ENCODE measurements around the gene PCDH19.

PCDH19 gene

GRCh38 chrX:100405424-100405823 lies 4.6 kb downstream of the PCDH19 start:
- Histone ChIP-seq H3K27me3 (ENCODE audit: insufficient read depth, poor library complexity, severe bottlenecking) (no peaks in the 10 kb centered on the region), H3K4me3 (replicated peaks; ENCODE audit: insufficient read depth, low read length) (no peak overlapping the region), H3K27ac (replicated peaks) (no peak overlapping the region)
- TF ChIP-seq POLR2AphosphoS5 (IDR thresholded peaks at IDR 0.05; ENCODE audit: low read depth) (no peak), GABPA (IDR thresholded peaks at IDR 0.05; ENCODE audit: low read depth) (no peak), SPI1 (IDR thresholded peaks at IDR 0.05; ENCODE audit: borderline replicate concordance, low read depth) (no peak), CTCF (IDR thresholded peaks at IDR 0.05; ENCODE audit: insufficient read depth, low read length) (no peak)
- TF ChIP-seq, protein P1, sequence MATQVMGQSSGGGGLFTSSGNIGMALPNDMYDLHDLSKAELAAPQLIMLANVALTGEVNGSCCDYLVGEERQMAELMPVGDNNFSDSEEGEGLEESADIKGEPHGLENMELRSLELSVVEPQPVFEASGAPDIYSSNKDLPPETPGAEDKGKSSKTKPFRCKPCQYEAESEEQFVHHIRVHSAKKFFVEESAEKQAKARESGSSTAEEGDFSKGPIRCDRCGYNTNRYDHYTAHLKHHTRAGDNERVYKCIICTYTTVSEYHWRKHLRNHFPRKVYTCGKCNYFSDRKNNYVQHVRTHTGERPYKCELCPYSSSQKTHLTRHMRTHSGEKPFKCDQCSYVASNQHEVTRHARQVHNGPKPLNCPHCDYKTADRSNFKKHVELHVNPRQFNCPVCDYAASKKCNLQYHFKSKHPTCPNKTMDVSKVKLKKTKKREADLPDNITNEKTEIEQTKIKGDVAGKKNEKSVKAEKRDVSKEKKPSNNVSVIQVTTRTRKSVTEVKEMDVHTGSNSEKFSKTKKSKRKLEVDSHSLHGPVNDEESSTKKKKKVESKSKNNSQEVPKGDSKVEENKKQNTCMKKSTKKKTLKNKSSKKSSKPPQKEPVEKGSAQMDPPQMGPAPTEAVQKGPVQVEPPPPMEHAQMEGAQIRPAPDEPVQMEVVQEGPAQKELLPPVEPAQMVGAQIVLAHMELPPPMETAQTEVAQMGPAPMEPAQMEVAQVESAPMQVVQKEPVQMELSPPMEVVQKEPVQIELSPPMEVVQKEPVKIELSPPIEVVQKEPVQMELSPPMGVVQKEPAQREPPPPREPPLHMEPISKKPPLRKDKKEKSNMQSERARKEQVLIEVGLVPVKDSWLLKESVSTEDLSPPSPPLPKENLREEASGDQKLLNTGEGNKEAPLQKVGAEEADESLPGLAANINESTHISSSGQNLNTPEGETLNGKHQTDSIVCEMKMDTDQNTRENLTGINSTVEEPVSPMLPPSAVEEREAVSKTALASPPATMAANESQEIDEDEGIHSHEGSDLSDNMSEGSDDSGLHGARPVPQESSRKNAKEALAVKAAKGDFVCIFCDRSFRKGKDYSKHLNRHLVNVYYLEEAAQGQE (IDR thresholded peaks at IDR 0.05; ENCODE audit: insufficient replicate concordance, low read depth), result no peak
- no peak for DNase-seq (ENCODE audit: low read depth in 1 of 2, low spot score in 1 of 2)

DNA sequence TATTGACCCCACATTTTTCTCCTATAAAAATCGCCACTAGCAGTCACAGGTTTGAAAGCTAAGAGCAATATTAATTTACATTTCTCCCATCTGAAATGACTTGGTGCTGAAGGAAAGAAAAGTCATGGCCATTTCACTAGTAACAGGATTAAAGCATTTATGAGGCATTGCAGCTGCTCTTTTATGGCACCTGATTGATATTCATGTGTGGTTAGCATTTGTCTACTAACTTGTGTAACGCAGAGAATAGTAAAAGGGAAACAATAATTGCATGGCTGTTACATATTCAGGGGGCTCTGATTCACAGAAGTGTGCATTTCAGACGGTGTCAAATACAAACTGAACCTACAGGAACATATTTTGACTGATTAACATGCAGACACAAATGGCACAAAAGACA lies 5.2 kb downstream of the PCDH19 start:
- no peak for DNase-seq (ENCODE audit: low read depth in 1 of 2, low spot score in 1 of 2)
- TF ChIP-seq, protein P1 (IDR thresholded peaks at IDR 0.05; ENCODE audit: insufficient replicate concordance, low read depth), result no peak
- TF ChIP-seq POLR2AphosphoS5 (IDR thresholded peaks at IDR 0.05; ENCODE audit: low read depth) (no peak), SPI1 (IDR thresholded peaks at IDR 0.05; ENCODE audit: borderline replicate concordance, low read depth) (no peak), CTCF (IDR thresholded peaks at IDR 0.05; ENCODE audit: insufficient read depth, low read length) (no peak)
- no peak overlapping the region for H3K27ac ChIP-seq (replicated peaks)
- no peak overlapping the region for H3K4me3 ChIP-seq (replicated peaks; ENCODE audit: insufficient read depth, low read length)
- no peaks in the 10 kb centered on the region for H3K27me3 ChIP-seq (ENCODE audit: insufficient read depth, poor library complexity, severe bottlenecking)

DNA sequence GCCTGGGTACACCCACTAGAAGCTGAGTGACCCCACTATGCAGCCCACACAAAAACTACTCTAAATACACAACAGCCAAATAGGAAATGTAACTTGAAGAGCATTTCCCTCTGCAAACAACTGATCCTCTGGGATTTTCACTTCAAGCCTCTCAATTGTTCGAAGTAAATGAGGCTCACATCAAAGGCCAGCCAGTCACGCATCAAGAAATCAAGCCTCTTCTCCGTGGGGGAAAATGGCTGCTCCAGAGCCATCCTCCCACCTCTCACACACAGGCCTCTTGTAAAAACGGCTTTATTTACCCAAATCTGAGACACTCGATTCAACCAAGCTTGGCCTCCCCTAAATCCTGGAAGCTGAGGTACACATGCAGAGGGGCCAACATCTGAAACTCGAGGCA lies 14.3 kb downstream of the PCDH19 start:
- H3K4me3 ChIP-seq (replicated peaks; ENCODE audit: insufficient read depth, low read length), result no peak overlapping the region
- H3K27me3 ChIP-seq (ENCODE audit: insufficient read depth, poor library complexity, severe bottlenecking), result no peaks in the 10 kb centered on the region
- DNase-seq (ENCODE audit: low read depth in 1 of 2, low spot score in 1 of 2), result no peak

More for the DNA sequence above, 14.3 kb downstream of the PCDH19 start:
- no peak overlapping the region for H3K27ac ChIP-seq (replicated peaks)
- TF ChIP-seq CTCF (IDR thresholded peaks at IDR 0.05; ENCODE audit: insufficient read depth, low read length) (no peak), GABPA (IDR thresholded peaks at IDR 0.05; ENCODE audit: low read depth) (no peak), POLR2AphosphoS5 (IDR thresholded peaks at IDR 0.05; ENCODE audit: low read depth) (no peak), SPI1 (IDR thresholded peaks at IDR 0.05; ENCODE audit: borderline replicate concordance, low read depth) (no peak)
- TF ChIP-seq, protein P1 (IDR thresholded peaks at IDR 0.05; ENCODE audit: insufficient replicate concordance, low read depth), result no peak
